HepG2 (cell line): ENCODE data around the gene NEDD4L. TPM values are rescaled to one million over a fixed set of nuclear protein-coding genes. Genes with fewer than 3 reads are reported as not detected.

Experiments
- ARID5B ChIP-seq: IDR thresholded peaks from 2 replicates; pipeline ENCODE4 v1.4.0; 2020; ENCODE audit warnings: mild to moderate bottlenecking, missing genetic modification reagents
- FOXK2 ChIP-seq: fragments of 450-650 bp; IDR thresholded peaks from 2 replicates; pipeline ENCODE4 v1.6.1; 2016
- GPN1 ChIP-seq: sonication (generic); formaldehyde crosslinking; IDR thresholded peaks from 2 replicates; pipeline ENCODE4 v1.5.1; 2020; ENCODE audit warnings: missing genetic modification reagents, borderline replicate concordance
- KDM1A ChIP-seq: IDR thresholded peaks from 2 replicates; pipeline ENCODE4 v1.6.1; 2016; ENCODE audit warnings: missing compliant biosample characterization
- PITX1 ChIP-seq: sonication (generic); formaldehyde crosslinking; IDR thresholded peaks from 2 replicates; pipeline ENCODE4 v1.5.1; 2020; ENCODE audit warnings: mild to moderate bottlenecking, missing genetic modification reagents
- RXRB ChIP-seq: IDR thresholded peaks from 2 replicates; pipeline ENCODE4 v1.6.1; 2016; ENCODE audit warnings: borderline replicate concordance, missing genetic modification reagents, missing compliant biosample characterization
- SAP130 ChIP-seq: IDR thresholded peaks from 2 replicates; pipeline ENCODE4 v1.6.1; 2016; ENCODE audit warnings: low read depth
- SIX4 ChIP-seq: sonication (generic); formaldehyde crosslinking; IDR thresholded peaks from 2 replicates; pipeline ENCODE4 v1.4.0; 2020; ENCODE audit warnings: missing genetic modification reagents
- SOX13 ChIP-seq, 3 experiments: fragments of 450-650 bp in 1 of 3; sonication (generic) in 1 of 3; formaldehyde crosslinking in 1 of 3; IDR thresholded peaks in 2 of 3; conservative IDR thresholded peaks in 1 of 3; 2 replicates each; pipeline versions ENCODE4 v1.5.0 to v1.6.1; 2016 to 2020; ENCODE audit warnings: antibody characterized with exemption in 1 of 3, mild to moderate bottlenecking in 1 of 3, missing compliant biosample characterization in 1 of 3, missing genetic modification reagents in 1 of 3, moderate library complexity in 1 of 3
- TFDP2 ChIP-seq: sonication (generic); formaldehyde crosslinking; IDR thresholded peaks from 2 replicates; pipeline ENCODE4 v1.4.0; 2020; ENCODE audit warnings: missing genetic modification reagents
- XRCC5 ChIP-seq: fragments of 200-400 bp; formaldehyde crosslinking; optimal IDR thresholded peaks from 2 replicates; pipeline ENCODE3; 2017; ENCODE audit warnings: mild to moderate bottlenecking, low read length
- ZNF280B ChIP-seq: sonication (generic); formaldehyde crosslinking; IDR thresholded peaks from 2 replicates; pipeline ENCODE4 v1.5.0; 2020; ENCODE audit warnings: missing genetic modification reagents, mild to moderate bottlenecking, borderline replicate concordance
- ZNF282 ChIP-seq: fragments of 450-650 bp; IDR thresholded peaks from 2 replicates; pipeline ENCODE4 v1.6.1; 2018; ENCODE audit not compliant: partially characterized antibody
- ZNF441 ChIP-seq: sonication (generic); formaldehyde crosslinking; IDR thresholded peaks from 2 replicates; pipeline ENCODE4 v1.7.0; 2021; ENCODE audit warnings: missing genetic modification reagents, borderline replicate concordance
- ZNF567 ChIP-seq: sonication (generic); formaldehyde crosslinking; IDR thresholded peaks from 2 replicates; pipeline ENCODE4 v1.8.1; 2023; ENCODE audit warnings: mild to moderate bottlenecking, missing genetic modification reagents, borderline replicate concordance
- ZNF605 ChIP-seq: sonication (generic); formaldehyde crosslinking; IDR thresholded peaks from 2 replicates; pipeline ENCODE4 v1.8.0; 2022; ENCODE audit warnings: mild to moderate bottlenecking, missing genetic modification reagents
- ZNF740 ChIP-seq: sonication (generic); formaldehyde crosslinking; IDR thresholded peaks from 2 replicates; pipeline ENCODE4 v1.4.0; 2020; ENCODE audit warnings: missing genetic modification reagents
- ZNF773 ChIP-seq: sonication (generic); formaldehyde crosslinking; IDR thresholded peaks from 2 replicates; pipeline ENCODE4 v1.4.0; 2020; ENCODE audit warnings: missing genetic modification reagents, borderline replicate concordance
- ZNF784 ChIP-seq: sonication (generic); formaldehyde crosslinking; IDR thresholded peaks from 2 replicates; pipeline ENCODE4 v1.5.1; 2020; ENCODE audit warnings: missing genetic modification reagents, mild to moderate bottlenecking, borderline replicate concordance
- ZNF878 ChIP-seq: sonication (generic); formaldehyde crosslinking; IDR thresholded peaks from 2 replicates; pipeline ENCODE4 v1.8.1; 2023; ENCODE audit warnings: mild to moderate bottlenecking, missing genetic modification reagents, moderate library complexity
- polyA plus RNA-seq, 8 experiments: library from polyadenylated mRNA; depleted of rRNA in 3 of 8; stranded (reverse) in 7 of 8; unstranded in 1 of 8; fragments of >200 nt; fragmentation: Illumina TruSeq in 4 of 8; extraction: Trizol in 4 of 8; gene quantifications; 2 replicates each; pipeline versions ENCODE4 v1.2.1 to v1.2.3, GENCODE V29; 2011 to 2016; ENCODE audit warnings: low read depth in 4 of 8, missing spikeins in 1 of 8, mixed read lengths in 1 of 8; ENCODE audit not compliant: insufficient read depth in 1 of 8
- total RNA-seq, 5 experiments: library from RNA; depleted of rRNA; stranded (reverse); fragments of >200 nt; fragmentation: Illumina TruSeq; extraction: Trizol; gene quantifications; 2 replicates each; pipeline ENCODE4 v1.2.3, GENCODE V29; 2016; ENCODE audit warnings: low read depth in 1 of 5

Gene NEDD4L
- total and polyA plus RNA-seq, 2 of the 13 experiments (the other 11 are each of a cell fraction or from before 2014, with no cell fraction given): 168 to 390 TPM

GRCh38 chr18:58413667-58414628 is 369.9 kb downstream of the NEDD4L start (continued):
- TF ChIP-seq SIX4 (CRISPR knock-in tag): peak; percentile 91; the same call in 1 of the 2 replicates
- TF ChIP-seq SOX13 (IDR thresholded peaks at IDR 0.05): peak; percentile 95
- TF ChIP-seq SOX13 (CRISPR knock-in tag; conservative IDR thresholded peaks at IDR 0.05 in 1 of 2, IDR thresholded peaks at IDR 0.05 in 1 of 2): peak in 1 of 2 experiments; percentile 93; a peak in 2 of 4 replicates
- TF ChIP-seq RXRB (CRISPR knock-in tag): peak; percentile 98
- TF ChIP-seq ZNF282: no peak
- TF ChIP-seq GPN1: no peak
- no peak for TF ChIP-seq ZNF280B
- TF ChIP-seq ZNF740 (CRISPR knock-in tag): peak; percentile 30; the same call in 1 of the 2 replicates
- TF ChIP-seq XRCC5: no peak
- TF ChIP-seq SAP130 (CRISPR knock-in tag): peak; percentile 88
- TF ChIP-seq PITX1 (CRISPR knock-in tag): peak; percentile 98
- peak; percentile 97 for TF ChIP-seq FOXK2
- TF ChIP-seq ZNF773 (CRISPR knock-in tag): peak; percentile 59; the same call in 1 of the 2 replicates
- TF ChIP-seq ZNF567: peak; percentile 7; the same call in 1 of the 2 replicates
- peak; percentile 82 for TF ChIP-seq TFDP2 (CRISPR knock-in tag)
- peak; percentile 95; the same call in 1 of the 2 replicates for TF ChIP-seq ARID5B (CRISPR knock-in tag)
- TF ChIP-seq ZNF784 (CRISPR knock-in tag): no peak; the same call in 1 of the 2 replicates
- TF ChIP-seq KDM1A (CRISPR knock-in tag): no peak
- peak; percentile 65; the same call in 1 of the 2 replicates for TF ChIP-seq ZNF878 (CRISPR knock-in tag)
- peak; percentile 92 for TF ChIP-seq ZNF605
- TF ChIP-seq ZNF441 (CRISPR knock-in tag): 0 out of 2 replicates have a peak, but pooled peaks have one; percentile 40
